Thyroid gland (tissue), 4 donors: ENCODE data around the gene IRS2. TPM values are rescaled to one million over a fixed set of nuclear protein-coding genes. Genes with fewer than 3 reads are reported as not detected.

Experiments used
- DNase-seq, 2 donors: peaks; one replicate each; pipeline ENCODE4 v3.0.0-alpha.2; 2019
- H3K27ac ChIP-seq, 3 donors: fragments of 200-600 bp; sonication (generic); 1 replicate in 2 of 3; 2 replicates in 1 of 3; pipeline ENCODE4 v1.5.1; 2016 to 2019; ENCODE audit warnings: mild to moderate bottlenecking in 1 of 3, moderate library complexity in 1 of 3
- H3K27me3 ChIP-seq: fragments of 200-600 bp; sonication (generic); one replicate; pipeline ENCODE4 v1.5.1; 2019
- H3K36me3 ChIP-seq, 2 donors: fragments of 200-600 bp; sonication (generic); one replicate each; pipeline ENCODE4 v1.5.1; 2016 to 2019
- H3K4me1 ChIP-seq, 2 donors: fragments of 200-600 bp; sonication (generic); one replicate each; pipeline ENCODE4 v1.5.1; 2017 to 2019
- H3K4me3 ChIP-seq, 3 donors: fragments of 200-600 bp; sonication (generic); replicated peaks in 1 of 3; 1 replicate in 2 of 3; 2 replicates in 1 of 3; pipeline ENCODE4 v1.5.1; 2016; ENCODE audit warnings: mild to moderate bottlenecking in 1 of 3
- H3K9me3 ChIP-seq: fragments of 200-600 bp; sonication (generic); one replicate; pipeline ENCODE4 v1.5.1; 2017
- CTCF ChIP-seq, 6 experiments: fragments of 200-600 bp in 3 of 6; fragments of 450-650 bp in 3 of 6; sonication (generic) in 3 of 6; IDR thresholded peaks; one replicate each; pipeline ENCODE4 v1.5.1; 2016 to 2019; ENCODE audit warnings: antibody characterized with exemption in 6 of 6, mild to moderate bottlenecking in 2 of 6, inconsistent platforms in 1 of 6, moderate library complexity in 1 of 6
- POLR2A ChIP-seq, 2 donors: fragments of 450-650 bp; IDR thresholded peaks; one replicate each; pipeline ENCODE4 v1.6.1; 2017; ENCODE audit warnings: antibody characterized with exemption in 2 of 2, mild to moderate bottlenecking in 2 of 2, moderate library complexity in 1 of 2
- WGBS, 2 donors: methylation state at CpG; one replicate each; pipeline ENCODE4 v1.1.5; 2017; 5-methylcytosine and 5-hydroxymethylcytosine counted together
- intact Hi-C: fragments of 100-400 bp; cut with DNase I; formaldehyde crosslinking; loops from one replicate; pipeline ENCODE4 v1.15.1; 2023
- total RNA-seq, 4 donors: library from RNA; depleted of rRNA; stranded (reverse); fragments of >200 nt; gene quantifications; one replicate each; pipeline ENCODE4 v1.2.3, GENCODE V29; 2016

Gene IRS2
- total RNA-seq, 4 donors from 2014 or later = 12.9 to 29.1 (median 17.6) TPM

GRCh38 chr13:109795011-109795410 lies 8.6 kb upstream of the IRS2 start:
- Histone ChIP-seq H3K36me3 (no peaks in the 10 kb centered on the region), H3K9me3 (no peaks in the 10 kb centered on the region), H3K27ac (no peak overlapping the region), H3K27me3 (no peaks in the 10 kb centered on the region), H3K4me3 (no peak overlapping the region), H3K4me1 (no peaks in the 10 kb centered on the region)
- DNase-seq = no peak
- 47 to 71% methylated on average over 2 of the region's 2 CpGs for WGBS, 2 donors
- intact Hi-C loops = no loop called here
- no peak for TF ChIP-seq CTCF (IDR thresholded peaks at IDR 0.05)
- no peak for TF ChIP-seq POLR2A (IDR thresholded peaks at IDR 0.05)

GRCh38 chr13:109794095-109794494 lies 7.7 kb upstream of the IRS2 start:
- Histone ChIP-seq H3K27me3 (no peaks in the 10 kb centered on the region), H3K36me3 (no peaks in the 10 kb centered on the region), H3K4me1 (peaks cover under 1 to 1% of the 10 kb centered on the region in 2 donors), H3K4me3 (no peak overlapping the region), H3K27ac (no peak overlapping the region), H3K9me3 (no peaks in the 10 kb centered on the region)
- intact Hi-C loops = no loop called here
- no peak for TF ChIP-seq POLR2A (IDR thresholded peaks at IDR 0.05)
- TF ChIP-seq CTCF (IDR thresholded peaks at IDR 0.05) = no peak
- DNase-seq = no peak
- WGBS, 2 donors = 90 to 91% methylated on average over 12 of the region's 12 CpGs

GRCh38 chr13:109792416-109793059 lies 6.2 kb upstream of the IRS2 start:
- H3K27me3 ChIP-seq = no peaks in the 10 kb centered on the region
- 87 to 90% methylated on average over 6 of the region's 6 CpGs for WGBS, 2 donors
- no peak overlapping the region for H3K27ac ChIP-seq
- intact Hi-C loops = no loop called here
- no peaks in the 10 kb centered on the region for H3K9me3 ChIP-seq
- TF ChIP-seq CTCF (IDR thresholded peaks at IDR 0.05) = no peak
- no peaks in the 10 kb centered on the region for H3K36me3 ChIP-seq
- H3K4me3 ChIP-seq = no peak overlapping the region
- no peak for DNase-seq
- peaks cover 5 to 11% of the 10 kb centered on the region in 2 donors for H3K4me1 ChIP-seq

- peak; percentile 28 to 45 for DNase-seq
Measured at GRCh38 chr13:109790942-109791605, 4.7 kb upstream of the IRS2 start.

More at GRCh38 chr13:109790942-109791605, 4.7 kb upstream of the IRS2 start:
- intact Hi-C loops = no loop called here
- H3K27ac ChIP-seq = no peak overlapping the region
- WGBS, 2 donors = 45 to 54% methylated on average over 7 of the region's 7 CpGs
- H3K4me3 ChIP-seq = no peak overlapping the region
- H3K9me3 ChIP-seq = no peaks in the 10 kb centered on the region
- H3K4me1 ChIP-seq = peaks cover 5 to 11% of the 10 kb centered on the region in 2 donors
- no peaks in the 10 kb centered on the region for H3K27me3 ChIP-seq
- TF ChIP-seq CTCF (IDR thresholded peaks at IDR 0.05) (peak in 4 of 6 experiments; percentile 31 to 54 (median 50)), POLR2A (IDR thresholded peaks at IDR 0.05) (no peak)
- no peaks in the 10 kb centered on the region for H3K36me3 ChIP-seq
